Measurements from ENCODE around the gene PLCD1. TPM values are rescaled to one million over a fixed set of nuclear protein-coding genes. Genes with fewer than 3 reads are reported as not detected.
A peak's percentile ranks its signal among the peaks of the same experiment; 100 is the strongest.
"Not testable (repeated sequence)": the region's sequence is repeated elsewhere in the genome, so short reads cannot be mapped to it uniquely, and the experiment has no call there.

The PLCD1 gene
- total RNA-seq, 1 donor from 2014 or later = 38.6 TPM

GRCh38 chr3:37979541-37980461, 49.6 kb downstream of the PLCD1 start:
- Histone ChIP-seq H3F3A (ENCODE audit: low read depth) (no peaks in the 10 kb centered on the region), H4K20me1 (ENCODE audit: low read depth) (no peaks in the 10 kb centered on the region), H3K4me1 (no peaks in the 10 kb centered on the region), H3K4me2 (no peak overlapping the region), H3K27me3 (no peaks in the 10 kb centered on the region), H3K79me2 (ENCODE audit: low read depth) (no peaks in the 10 kb centered on the region), H3K9me3 (ENCODE audit: low read depth) (no peaks in the 10 kb centered on the region), H3K27ac (no peak overlapping the region), H3K36me3 (no peaks in the 10 kb centered on the region), H3K9ac (no peak overlapping the region), H3K4me3 (no peak overlapping the region), H2AFZ (replicated peaks) (no peak overlapping the region)
- H3K9me3 Mint-ChIP-seq = no peaks in the 10 kb centered on the region
- H3K27me3 Mint-ChIP-seq (ENCODE audit: insufficient read depth, low read depth) = peaks cover 2% of the 10 kb centered on the region
- H3K4me3 Mint-ChIP-seq = no peak overlapping the region
- TF ChIP-seq CTCF (IDR thresholded peaks at IDR 0.05) = no peak
- no peak for TF ChIP-seq EZH2 (IDR thresholded peaks at IDR 0.05)
- no peak for TF ChIP-seq EZH2phosphoT487 (IDR thresholded peaks at IDR 0.05)
- no peak for DNase-seq (ENCODE audit: low spot score)
- H3K36me3 Mint-ChIP-seq = peaks cover 16% of the 10 kb centered on the region
- H3K27ac Mint-ChIP-seq = no peak overlapping the region
- H3K4me1 Mint-ChIP-seq = no peaks in the 10 kb centered on the region

GRCh38 chr3:37974121-37975083, 55.0 kb downstream of the PLCD1 start:
- H4K20me1 ChIP-seq (ENCODE audit: low read depth) = peaks cover 4% of the 10 kb centered on the region
- H3K4me3 Mint-ChIP-seq = no peak overlapping the region
- no peaks in the 10 kb centered on the region for H3K27me3 ChIP-seq
- no peak overlapping the region for H3K9ac ChIP-seq
- H3K9me3 Mint-ChIP-seq = no peaks in the 10 kb centered on the region
- H3K79me2 ChIP-seq (ENCODE audit: low read depth) = no peaks in the 10 kb centered on the region
- H3K4me1 Mint-ChIP-seq = peaks cover 3% of the 10 kb centered on the region
- no peak overlapping the region for H3K27ac Mint-ChIP-seq
- no peak overlapping the region for H3K27ac ChIP-seq
- peak; percentile 84 for DNase-seq (ENCODE audit: low spot score)
- H3K4me2 ChIP-seq = no peak overlapping the region
- peaks cover 12% of the 10 kb centered on the region for H3K36me3 Mint-ChIP-seq
- no peak overlapping the region for H2AFZ ChIP-seq (replicated peaks)
- H3K27me3 Mint-ChIP-seq (ENCODE audit: insufficient read depth, low read depth) = no peaks in the 10 kb centered on the region
- no peaks in the 10 kb centered on the region for H3K9me3 ChIP-seq (ENCODE audit: low read depth)
- H3K36me3 ChIP-seq = no peaks in the 10 kb centered on the region
- TF ChIP-seq EZH2 (IDR thresholded peaks at IDR 0.05) = no peak
- peak; percentile 86 for TF ChIP-seq CTCF (IDR thresholded peaks at IDR 0.05)
- H3K4me3 ChIP-seq = no peak overlapping the region
- no peaks in the 10 kb centered on the region for H3F3A ChIP-seq (ENCODE audit: low read depth)
- H3K4me1 ChIP-seq = no peaks in the 10 kb centered on the region

GRCh38 chr3:37973246-37974054, 56.0 kb downstream of the PLCD1 start:
- no peaks in the 10 kb centered on the region for H3K79me2 ChIP-seq (ENCODE audit: low read depth)
- no peaks in the 10 kb centered on the region for H3K4me1 ChIP-seq
- H3K9ac ChIP-seq = no peak overlapping the region
- no peak overlapping the region for H2AFZ ChIP-seq (replicated peaks)
- no peaks in the 10 kb centered on the region for H3K36me3 ChIP-seq
- Mint-ChIP-seq H3K4me1 (peaks cover 3% of the 10 kb centered on the region), H3K36me3 (peaks cover 14% of the 10 kb centered on the region), H3K27me3 (ENCODE audit: insufficient read depth, low read depth) (no peaks in the 10 kb centered on the region), H3K27ac (no peak overlapping the region), H3K9me3 (no peaks in the 10 kb centered on the region), H3K4me3 (no peak overlapping the region)
- no peak overlapping the region for H3K27ac ChIP-seq
- no peaks in the 10 kb centered on the region for H3K27me3 ChIP-seq
- no peak overlapping the region for H3K4me2 ChIP-seq
- peaks cover 4% of the 10 kb centered on the region for H4K20me1 ChIP-seq (ENCODE audit: low read depth)
- no peak for TF ChIP-seq EZH2phosphoT487 (IDR thresholded peaks at IDR 0.05)
- no peak for TF ChIP-seq EZH2 (IDR thresholded peaks at IDR 0.05)
- TF ChIP-seq CTCF (IDR thresholded peaks at IDR 0.05) = no peak
- DNase-seq (ENCODE audit: low spot score) = no peak
- H3K9me3 ChIP-seq (ENCODE audit: low read depth) = no peaks in the 10 kb centered on the region
- H3K4me3 ChIP-seq = no peak overlapping the region
- no peaks in the 10 kb centered on the region for H3F3A ChIP-seq (ENCODE audit: low read depth)

GRCh38 chr3:37972056-37972455, 57.4 kb downstream of the PLCD1 start:
- peaks cover 15% of the 10 kb centered on the region for H3K36me3 Mint-ChIP-seq

More at GRCh38 chr3:37972056-37972455, 57.4 kb downstream of the PLCD1 start:
- not testable (repeated sequence) for H3K27me3 Mint-ChIP-seq (ENCODE audit: insufficient read depth, low read depth); H3K79me2 ChIP-seq (ENCODE audit: low read depth); H3K27ac ChIP-seq; H3K36me3 ChIP-seq; H3K9me3 Mint-ChIP-seq; H3K4me3 ChIP-seq; H3K27ac Mint-ChIP-seq; H3K4me1 ChIP-seq; H3F3A ChIP-seq (ENCODE audit: low read depth); H3K4me1 Mint-ChIP-seq; H3K4me2 ChIP-seq; DNase-seq (ENCODE audit: low spot score); H2AFZ ChIP-seq (replicated peaks); H3K9me3 ChIP-seq (ENCODE audit: low read depth); H3K4me3 Mint-ChIP-seq; H3K9ac ChIP-seq; H3K27me3 ChIP-seq
- H4K20me1 ChIP-seq (ENCODE audit: low read depth) = peaks cover 11% of the 10 kb centered on the region

Measured in neural progenitor cell (in vitro differentiated cells).